SH-SY5Y (cell line): ENCODE measurements around the gene CIC.

Experiments
- GATA2 ChIP-seq: IDR thresholded peaks from 2 replicates; pipeline ENCODE4 v1.6.1; 2011; ENCODE audit warnings: mild to moderate bottlenecking, low read depth, low read length
- GATA3 ChIP-seq: IDR thresholded peaks from 2 replicates; pipeline ENCODE4 v1.6.1; 2011; ENCODE audit warnings: low read depth, mild to moderate bottlenecking, low read length, moderate library complexity

Gene CIC

GRCh38 chr19:42328106-42328505 is 59.1 kb downstream of the CIC start:
- TF ChIP-seq GATA2 (no peak), GATA3 (no peak)

GRCh38 chr19:42328854-42329253 is 59.8 kb downstream of the CIC start:
- TF ChIP-seq GATA3 (no peak), GATA2 (no peak)

- no peak for TF ChIP-seq GATA2
- TF ChIP-seq GATA3, result no peak
Observed at GRCh38 chr19:42330241-42330711, 61.2 kb downstream of the CIC start.

GRCh38 chr19:42332059-42332458 is 63.0 kb downstream of the CIC start:
- TF ChIP-seq GATA2, result no peak
- no peak for TF ChIP-seq GATA3

- TF ChIP-seq GATA3 (no peak), GATA2 (no peak)
Observed at GRCh38 chr19:42333018-42333417, 64.0 kb downstream of the CIC start.

GRCh38 chr19:42333975-42334696 is 65.1 kb downstream of the CIC start:
- TF ChIP-seq GATA2, result no peak
- no peak for TF ChIP-seq GATA3

- TF ChIP-seq GATA2 (no peak), GATA3 (no peak)
Observed at GRCh38 chr19:42334697-42335373, 65.8 kb downstream of the CIC start.

GRCh38 chr19:42335374-42335936 is 66.4 kb downstream of the CIC start:
- TF ChIP-seq GATA2 (no peak), GATA3 (no peak)

- no peak for TF ChIP-seq GATA2
Observed at GRCh38 chr19:42335971-42336370, 66.9 kb downstream of the CIC start.

GRCh38 chr19:42343344-42344110 is 74.5 kb downstream of the CIC start:
- no peak for TF ChIP-seq GATA3
- no peak for TF ChIP-seq GATA2

GRCh38 chr19:42344336-42344893 is 75.4 kb downstream of the CIC start:
- TF ChIP-seq GATA3, result no peak
- no peak for TF ChIP-seq GATA2
